C4-2B (cell line): ENCODE results near the gene CORO1C.

Experiments used
- H3K27ac ChIP-seq: fragments of 450-650 bp; 2 replicates; pipeline ENCODE4 v1.5.1; 2017
- ZFX ChIP-seq: fragments of 450-650 bp; IDR thresholded peaks from 2 replicates; pipeline ENCODE4 v1.6.1; 2017
- TF ChIP-seq, protein P1 (sequence below): fragments of 450-650 bp; conservative IDR thresholded peaks from 2 replicates; pipeline ENCODE4 v1.5.1; 2017; ENCODE audit warnings: mild to moderate bottlenecking

CORO1C gene

DNA sequence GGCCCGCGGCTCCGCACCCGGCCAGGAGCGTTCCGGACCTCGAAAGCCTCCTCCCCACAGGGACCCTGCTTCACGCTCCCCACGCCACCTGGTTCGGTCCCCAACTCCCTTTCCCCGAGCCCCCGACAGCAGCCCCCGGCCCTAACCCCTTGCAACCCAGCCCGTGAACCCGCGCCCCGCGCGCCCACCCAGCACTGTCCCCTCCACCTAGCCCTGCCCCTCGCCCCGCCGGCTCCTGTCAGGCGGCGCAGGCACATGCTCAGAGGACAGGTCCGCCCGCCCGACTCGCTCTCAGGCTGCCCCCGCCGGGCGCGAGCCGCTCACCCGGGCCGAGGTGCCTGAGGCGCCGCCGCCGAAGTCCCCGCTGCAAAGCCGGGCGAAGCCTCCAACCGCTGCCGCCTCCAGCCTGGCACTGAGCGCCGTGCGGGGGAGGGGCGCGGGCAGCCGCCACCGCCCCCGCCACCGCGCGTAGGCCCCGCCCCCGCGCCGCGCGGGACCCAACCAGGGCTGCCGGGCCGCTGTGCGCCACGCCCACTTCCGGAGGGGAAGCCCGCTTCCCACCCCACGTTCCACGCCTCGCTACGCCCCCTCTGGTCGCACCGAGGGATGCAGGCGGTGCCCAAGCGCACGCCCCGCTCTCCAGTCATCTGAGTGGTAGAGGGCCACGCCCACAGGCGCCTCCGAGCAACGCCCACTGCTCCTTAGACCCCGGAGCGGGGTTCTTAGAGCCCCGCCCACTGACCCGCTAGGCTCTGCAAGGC is at the start of gene CORO1C:
TSS of gene CORO1C (minus strand) at position 414 of the 761 bp plus-strand sequence. CDS start 30,200 bp downstream, outside the sequence.
- peak within 1 kb of the TSS; percentile 73 for H3K27ac ChIP-seq
- no peak; the same call in 1 of the 2 replicates for TF ChIP-seq ZFX
- TF ChIP-seq, protein P1, sequence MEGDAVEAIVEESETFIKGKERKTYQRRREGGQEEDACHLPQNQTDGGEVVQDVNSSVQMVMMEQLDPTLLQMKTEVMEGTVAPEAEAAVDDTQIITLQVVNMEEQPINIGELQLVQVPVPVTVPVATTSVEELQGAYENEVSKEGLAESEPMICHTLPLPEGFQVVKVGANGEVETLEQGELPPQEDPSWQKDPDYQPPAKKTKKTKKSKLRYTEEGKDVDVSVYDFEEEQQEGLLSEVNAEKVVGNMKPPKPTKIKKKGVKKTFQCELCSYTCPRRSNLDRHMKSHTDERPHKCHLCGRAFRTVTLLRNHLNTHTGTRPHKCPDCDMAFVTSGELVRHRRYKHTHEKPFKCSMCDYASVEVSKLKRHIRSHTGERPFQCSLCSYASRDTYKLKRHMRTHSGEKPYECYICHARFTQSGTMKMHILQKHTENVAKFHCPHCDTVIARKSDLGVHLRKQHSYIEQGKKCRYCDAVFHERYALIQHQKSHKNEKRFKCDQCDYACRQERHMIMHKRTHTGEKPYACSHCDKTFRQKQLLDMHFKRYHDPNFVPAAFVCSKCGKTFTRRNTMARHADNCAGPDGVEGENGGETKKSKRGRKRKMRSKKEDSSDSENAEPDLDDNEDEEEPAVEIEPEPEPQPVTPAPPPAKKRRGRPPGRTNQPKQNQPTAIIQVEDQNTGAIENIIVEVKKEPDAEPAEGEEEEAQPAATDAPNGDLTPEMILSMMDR = peak; percentile 85

DNA sequence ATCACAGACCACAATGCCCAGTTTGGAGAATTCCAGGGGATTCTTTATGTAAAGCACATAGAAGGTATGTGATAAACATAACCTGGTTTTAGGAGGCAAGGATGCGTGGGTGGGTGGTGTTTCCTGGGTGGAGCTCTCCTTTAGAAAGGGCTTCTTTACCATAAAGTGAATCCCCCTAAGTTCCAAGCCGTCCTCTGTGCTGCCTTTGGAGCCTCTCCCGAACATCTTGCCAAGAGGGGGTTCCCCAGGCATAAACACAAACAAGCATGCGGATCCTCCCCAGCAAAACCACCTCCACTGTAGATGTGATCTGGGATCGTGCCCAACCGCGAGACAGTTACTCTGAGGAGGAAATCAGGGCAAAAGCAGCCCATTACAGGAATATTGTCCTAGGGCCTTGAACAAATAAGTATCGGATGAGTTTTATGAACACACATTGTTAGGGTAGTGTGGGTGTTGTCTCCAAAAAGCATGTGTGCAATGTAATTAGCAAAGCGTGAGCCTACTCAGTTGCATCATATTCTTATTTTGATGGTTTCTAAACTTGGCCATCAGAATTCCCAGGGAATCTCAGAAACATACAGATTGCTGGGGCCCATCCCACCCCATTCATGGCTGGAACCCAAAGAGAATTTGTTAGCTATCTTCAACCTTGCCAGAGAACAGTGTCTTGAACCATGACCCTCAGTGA is 48.8 kb upstream of the CORO1C start:
- TF ChIP-seq ZFX = no peak
- TF ChIP-seq, protein P1 = no peak
- H3K27ac ChIP-seq = no peak overlapping the region

DNA sequence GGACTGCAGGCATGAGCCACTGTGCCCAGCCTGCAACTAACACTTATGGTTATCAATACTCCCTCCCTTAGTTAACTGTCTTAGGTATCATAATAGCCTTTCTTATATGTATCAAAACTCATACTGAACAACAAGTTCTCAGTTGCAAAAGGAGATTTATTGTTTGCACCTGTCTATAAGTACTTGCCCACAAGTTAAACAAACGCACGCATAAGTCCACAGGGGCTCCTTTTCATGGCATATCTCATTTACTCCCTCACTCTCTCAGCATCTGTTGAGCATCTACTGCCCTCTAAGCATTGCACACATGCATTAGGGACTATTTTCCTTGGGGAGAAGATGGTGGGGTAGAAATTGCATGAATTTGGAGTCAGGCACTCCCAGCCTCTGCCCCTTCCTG is 46.7 kb upstream of the CORO1C start:
- no peak overlapping the region for H3K27ac ChIP-seq
- TF ChIP-seq, protein P1 = no peak
- TF ChIP-seq ZFX = no peak

DNA sequence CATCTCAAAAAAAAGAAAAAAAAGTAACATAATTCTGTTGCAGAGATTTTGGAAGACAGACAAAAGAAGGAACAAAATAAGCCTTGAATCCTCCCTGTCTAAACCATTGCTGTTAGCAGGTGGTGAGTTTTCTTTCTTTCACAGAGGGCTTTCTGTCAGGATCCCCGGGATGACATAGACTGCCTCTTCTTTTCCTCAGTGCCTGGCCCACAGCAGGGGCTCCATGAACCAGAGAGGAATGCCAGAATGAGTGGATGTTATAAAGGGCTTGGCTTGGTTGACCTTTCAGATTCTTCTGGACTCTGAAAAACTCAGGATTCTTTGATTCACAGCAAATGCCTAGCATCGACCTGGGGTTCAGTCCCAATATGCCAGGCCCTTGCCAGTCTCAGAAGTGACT is 45.8 kb upstream of the CORO1C start:
- H3K27ac ChIP-seq = no peak overlapping the region
- no peak for TF ChIP-seq ZFX
- TF ChIP-seq, protein P1 = no peak

DNA sequence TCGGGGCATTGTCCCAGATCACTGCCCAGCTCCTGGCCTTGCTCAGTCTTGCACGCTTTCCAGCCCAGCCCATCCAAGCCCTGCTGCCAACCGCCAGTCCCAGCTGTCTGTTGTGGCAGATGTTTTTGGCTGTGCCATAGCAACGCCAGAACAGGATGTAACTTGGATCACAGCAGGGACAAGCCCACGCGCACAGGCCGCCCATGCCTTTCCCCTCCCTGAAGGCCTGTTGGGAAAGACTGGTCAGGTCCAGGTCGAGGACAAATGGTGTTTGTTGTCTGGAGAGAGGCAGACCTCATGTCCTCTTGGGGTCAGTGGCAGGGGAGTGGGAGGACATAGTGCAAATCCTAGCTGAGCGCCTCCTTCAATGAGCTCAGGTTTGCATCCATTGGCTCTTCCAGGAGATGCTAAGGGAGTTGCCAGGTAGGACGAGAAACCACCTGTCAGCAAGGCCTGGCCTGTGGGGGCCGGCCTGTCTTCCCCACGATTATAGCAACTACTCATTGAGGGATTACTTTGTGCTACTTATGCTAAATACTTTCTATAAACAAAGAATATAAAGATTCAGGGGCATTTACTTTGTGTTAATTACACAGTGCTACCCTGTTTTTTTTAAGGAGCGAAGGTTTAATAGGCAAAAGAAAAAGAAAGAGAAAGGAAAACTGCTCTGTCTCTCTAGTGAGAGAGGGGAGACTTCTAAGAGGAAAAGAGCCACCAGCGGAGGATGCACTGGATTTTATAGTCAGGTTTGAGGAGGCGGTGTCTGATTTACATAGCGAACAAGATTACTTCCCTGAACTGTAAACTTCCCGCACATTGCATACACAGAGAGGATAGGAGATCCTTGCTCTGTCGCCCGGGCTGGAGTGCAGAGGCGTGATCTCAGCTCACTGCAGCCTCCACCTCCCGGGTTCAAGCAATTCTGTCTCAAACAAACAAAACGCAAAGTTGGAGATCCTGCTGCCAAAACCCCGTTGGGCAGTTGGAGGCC is 42.8 kb upstream of the CORO1C start:
- no peak for TF ChIP-seq ZFX
- TF ChIP-seq, protein P1 = no peak
- no peak overlapping the region for H3K27ac ChIP-seq

DNA sequence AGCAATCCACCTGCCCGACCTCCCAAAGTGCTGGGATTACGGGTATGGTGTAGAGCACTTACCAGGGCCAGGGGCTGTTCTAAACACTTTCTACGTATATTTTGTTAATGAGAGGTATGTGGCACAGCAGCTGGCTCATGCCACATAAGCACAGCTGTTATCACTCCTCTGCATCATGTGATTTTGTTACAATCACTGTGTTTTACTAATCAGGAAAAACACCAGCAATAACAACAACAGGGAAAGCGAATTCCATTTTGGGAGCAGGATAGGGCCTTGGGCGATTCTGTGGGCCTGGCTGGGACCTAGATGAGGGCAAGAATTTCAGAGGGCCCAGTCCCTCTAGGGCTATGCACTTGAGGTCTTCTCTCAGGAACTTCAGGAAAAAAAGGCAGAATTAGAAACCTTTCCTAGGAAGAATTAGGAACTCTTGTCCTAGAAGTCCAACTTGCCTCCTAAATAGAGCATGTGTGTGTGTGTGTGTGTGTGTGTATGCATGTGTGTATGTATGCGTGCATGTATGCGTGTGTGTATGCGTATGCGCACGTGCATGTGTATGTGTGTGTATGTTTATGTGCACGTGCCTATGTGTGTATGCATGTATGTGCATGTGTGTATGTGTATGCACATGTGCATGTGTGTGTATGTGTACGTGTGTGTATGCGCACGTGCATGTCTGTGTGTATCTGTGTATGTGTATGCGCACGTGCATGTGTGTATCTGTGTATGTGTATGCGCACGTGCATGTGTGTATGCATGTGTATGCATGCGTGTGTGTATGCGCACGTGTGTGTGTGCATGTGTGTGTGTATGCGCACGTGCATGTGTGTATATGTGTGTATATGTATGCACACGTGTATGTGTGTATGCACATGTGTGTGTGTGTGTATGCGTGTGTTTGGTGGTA is 41.8 kb upstream of the CORO1C start:
- TF ChIP-seq, protein P1 = no peak
- TF ChIP-seq ZFX = no peak
- H3K27ac ChIP-seq = no peak overlapping the region
